ENCODE results near the gene CMBL. TPM values are rescaled to one million over a fixed set of nuclear protein-coding genes. Genes with fewer than 3 reads are reported as not detected.
"Not testable (repeated sequence)": the region's sequence is repeated elsewhere in the genome, so short reads cannot be mapped to it uniquely, and the experiment has no call there.

CMBL gene
- total RNA-seq, 1 experiment from 2014 or later, result 43.2 TPM

DNA sequence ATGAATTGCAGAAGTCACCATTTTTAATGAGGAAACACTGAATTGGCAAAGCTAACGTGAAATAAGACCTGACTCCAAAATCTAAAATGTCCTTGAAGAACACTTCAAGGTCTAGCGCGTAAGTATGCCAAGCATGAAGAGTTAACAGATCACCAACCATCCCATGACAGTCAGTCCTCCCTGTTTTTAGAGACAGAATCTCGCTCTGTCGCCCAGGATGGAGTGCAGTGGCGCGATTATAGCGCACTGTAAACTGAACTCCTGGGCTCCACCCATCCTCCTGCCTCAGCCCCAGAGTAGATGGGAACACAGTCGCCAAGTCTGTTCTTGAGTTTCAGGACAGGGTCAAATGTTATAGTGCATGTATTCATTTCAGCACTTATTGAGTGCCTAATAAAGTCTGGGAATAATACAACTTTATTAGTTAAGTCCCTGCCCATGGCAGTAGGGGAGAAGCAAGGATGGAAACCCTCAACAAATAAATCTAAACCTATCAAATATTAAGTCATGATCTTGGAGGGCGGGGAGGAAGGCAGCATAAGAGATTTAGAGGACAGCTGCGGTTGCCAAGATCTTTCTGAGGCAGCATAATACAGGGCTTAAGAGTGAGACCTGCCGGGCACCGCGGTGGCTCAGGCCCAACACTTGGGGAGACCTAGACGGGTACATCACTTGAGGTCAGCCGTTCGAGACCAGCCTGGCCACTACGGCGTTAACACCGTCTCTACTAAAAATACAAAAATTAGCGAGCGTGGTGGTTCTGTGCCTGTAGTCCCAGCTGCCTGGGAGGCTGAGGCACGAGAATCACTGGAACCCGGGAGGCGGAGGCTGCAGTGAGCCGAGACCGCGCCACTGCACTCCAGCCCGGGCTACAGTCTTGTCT is 59.1 kb downstream of the CMBL start:
- in situ Hi-C loops (cut with HindIII; ENCODE audit: low pct_unique_long_range_greater_than_20kb, low sequenced_read_pairs), result no loop called here
- TF ChIP-seq POLR2AphosphoS5 (IDR thresholded peaks at IDR 0.05; ENCODE audit: low read depth, low read length), result no peak
- TF ChIP-seq TCF7L2 (IDR thresholded peaks at IDR 0.05; ENCODE audit: low read depth, low read length), result no peak
- TF ChIP-seq, protein P1, sequence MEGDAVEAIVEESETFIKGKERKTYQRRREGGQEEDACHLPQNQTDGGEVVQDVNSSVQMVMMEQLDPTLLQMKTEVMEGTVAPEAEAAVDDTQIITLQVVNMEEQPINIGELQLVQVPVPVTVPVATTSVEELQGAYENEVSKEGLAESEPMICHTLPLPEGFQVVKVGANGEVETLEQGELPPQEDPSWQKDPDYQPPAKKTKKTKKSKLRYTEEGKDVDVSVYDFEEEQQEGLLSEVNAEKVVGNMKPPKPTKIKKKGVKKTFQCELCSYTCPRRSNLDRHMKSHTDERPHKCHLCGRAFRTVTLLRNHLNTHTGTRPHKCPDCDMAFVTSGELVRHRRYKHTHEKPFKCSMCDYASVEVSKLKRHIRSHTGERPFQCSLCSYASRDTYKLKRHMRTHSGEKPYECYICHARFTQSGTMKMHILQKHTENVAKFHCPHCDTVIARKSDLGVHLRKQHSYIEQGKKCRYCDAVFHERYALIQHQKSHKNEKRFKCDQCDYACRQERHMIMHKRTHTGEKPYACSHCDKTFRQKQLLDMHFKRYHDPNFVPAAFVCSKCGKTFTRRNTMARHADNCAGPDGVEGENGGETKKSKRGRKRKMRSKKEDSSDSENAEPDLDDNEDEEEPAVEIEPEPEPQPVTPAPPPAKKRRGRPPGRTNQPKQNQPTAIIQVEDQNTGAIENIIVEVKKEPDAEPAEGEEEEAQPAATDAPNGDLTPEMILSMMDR (IDR thresholded peaks at IDR 0.05), result no peak
- TF ChIP-seq, protein P2, sequence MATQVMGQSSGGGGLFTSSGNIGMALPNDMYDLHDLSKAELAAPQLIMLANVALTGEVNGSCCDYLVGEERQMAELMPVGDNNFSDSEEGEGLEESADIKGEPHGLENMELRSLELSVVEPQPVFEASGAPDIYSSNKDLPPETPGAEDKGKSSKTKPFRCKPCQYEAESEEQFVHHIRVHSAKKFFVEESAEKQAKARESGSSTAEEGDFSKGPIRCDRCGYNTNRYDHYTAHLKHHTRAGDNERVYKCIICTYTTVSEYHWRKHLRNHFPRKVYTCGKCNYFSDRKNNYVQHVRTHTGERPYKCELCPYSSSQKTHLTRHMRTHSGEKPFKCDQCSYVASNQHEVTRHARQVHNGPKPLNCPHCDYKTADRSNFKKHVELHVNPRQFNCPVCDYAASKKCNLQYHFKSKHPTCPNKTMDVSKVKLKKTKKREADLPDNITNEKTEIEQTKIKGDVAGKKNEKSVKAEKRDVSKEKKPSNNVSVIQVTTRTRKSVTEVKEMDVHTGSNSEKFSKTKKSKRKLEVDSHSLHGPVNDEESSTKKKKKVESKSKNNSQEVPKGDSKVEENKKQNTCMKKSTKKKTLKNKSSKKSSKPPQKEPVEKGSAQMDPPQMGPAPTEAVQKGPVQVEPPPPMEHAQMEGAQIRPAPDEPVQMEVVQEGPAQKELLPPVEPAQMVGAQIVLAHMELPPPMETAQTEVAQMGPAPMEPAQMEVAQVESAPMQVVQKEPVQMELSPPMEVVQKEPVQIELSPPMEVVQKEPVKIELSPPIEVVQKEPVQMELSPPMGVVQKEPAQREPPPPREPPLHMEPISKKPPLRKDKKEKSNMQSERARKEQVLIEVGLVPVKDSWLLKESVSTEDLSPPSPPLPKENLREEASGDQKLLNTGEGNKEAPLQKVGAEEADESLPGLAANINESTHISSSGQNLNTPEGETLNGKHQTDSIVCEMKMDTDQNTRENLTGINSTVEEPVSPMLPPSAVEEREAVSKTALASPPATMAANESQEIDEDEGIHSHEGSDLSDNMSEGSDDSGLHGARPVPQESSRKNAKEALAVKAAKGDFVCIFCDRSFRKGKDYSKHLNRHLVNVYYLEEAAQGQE (IDR thresholded peaks at IDR 0.05; ENCODE audit: insufficient read depth in 1 of 2, low read depth in 2 of 2, low read length in 1 of 2), result no peak
- no peak for TF ChIP-seq SIN3A (IDR thresholded peaks at IDR 0.05; ENCODE audit: borderline replicate concordance, insufficient read depth, low read depth, low read length)
- BruUV-seq (replicated peaks), result no TSS peak
- ATAC-seq (no peak), DNase-seq (ENCODE audit: low read depth, low spot score) (no peak)
- Histone ChIP-seq H3K4me1 (ENCODE audit: control insufficient read depth, insufficient read depth, low read length) (peaks cover 25% of the 10 kb centered on the region), H3K36me3 (ENCODE audit: control insufficient read depth, insufficient read depth, low read length) (peaks cover 12% of the 10 kb centered on the region), H3K27me3 (ENCODE audit: control insufficient read depth, insufficient read depth, low read length) (no peaks in the 10 kb centered on the region), H3K27ac (ENCODE audit: low read length) (peak overlapping the region; percentile 99), H3K9me3 (ENCODE audit: control insufficient read depth, insufficient read depth, low read depth, low read length) (no peaks in the 10 kb centered on the region), H3K4me3 (ENCODE audit: low read depth in 2 of 2, low read length in 2 of 2) (peak overlapping the region; percentile 85 to 94)
- CTCF ChIA-PET, result interaction anchor here (0.6 kb wide), 1 partner anchor 345 kb away, joined by 3 read pairs; no protein-coding TSS in a partner anchor
- POLR2A ChIA-PET, result no interaction called here
- intact Hi-C loops (cut with micrococcal nuclease; ENCODE audit: unreplicated experiment), result no loop called here

DNA sequence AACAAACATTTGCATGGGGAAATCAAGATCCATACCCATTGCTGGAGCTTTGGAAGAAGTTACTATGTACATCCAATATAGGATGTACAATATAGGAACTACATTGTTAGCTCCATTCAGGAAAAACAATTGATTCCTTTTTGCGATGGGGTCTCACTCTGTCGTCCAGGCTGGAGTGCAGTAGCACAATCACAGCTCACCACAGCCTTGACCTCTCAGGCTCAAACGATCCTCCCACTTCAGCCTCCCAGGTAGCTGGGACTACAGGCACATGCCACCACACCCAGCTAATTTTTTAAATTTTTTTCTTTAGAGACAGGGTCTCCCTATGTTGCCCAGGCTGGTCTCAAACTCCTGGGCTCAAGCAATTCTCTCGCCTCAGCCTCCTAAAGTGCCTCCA is 60.5 kb downstream of the CMBL start:
- peaks cover 14% of the 10 kb centered on the region for H3K4me1 ChIP-seq (ENCODE audit: control insufficient read depth, insufficient read depth, low read length)
- H3K4me3 ChIP-seq (ENCODE audit: low read depth in 2 of 2, low read length in 2 of 2); DNase-seq (ENCODE audit: low read depth, low spot score); in situ Hi-C loops (cut with HindIII; ENCODE audit: low pct_unique_long_range_greater_than_20kb, low sequenced_read_pairs); H3K27ac ChIP-seq (ENCODE audit: low read length); H3K9me3 ChIP-seq (ENCODE audit: control insufficient read depth, insufficient read depth, low read depth, low read length); ATAC-seq; H3K27me3 ChIP-seq (ENCODE audit: control insufficient read depth, insufficient read depth, low read length); CTCF ChIA-PET; intact Hi-C loops (cut with micrococcal nuclease; ENCODE audit: unreplicated experiment); BruUV-seq (replicated peaks): not testable (repeated sequence)
- peaks cover 11% of the 10 kb centered on the region for H3K36me3 ChIP-seq (ENCODE audit: control insufficient read depth, insufficient read depth, low read length)
- POLR2A ChIA-PET, result interaction anchor here (0.6 kb wide), 1 partner anchor 49 kb away, joined by 7 read pairs; no protein-coding TSS in a partner anchor

DNA sequence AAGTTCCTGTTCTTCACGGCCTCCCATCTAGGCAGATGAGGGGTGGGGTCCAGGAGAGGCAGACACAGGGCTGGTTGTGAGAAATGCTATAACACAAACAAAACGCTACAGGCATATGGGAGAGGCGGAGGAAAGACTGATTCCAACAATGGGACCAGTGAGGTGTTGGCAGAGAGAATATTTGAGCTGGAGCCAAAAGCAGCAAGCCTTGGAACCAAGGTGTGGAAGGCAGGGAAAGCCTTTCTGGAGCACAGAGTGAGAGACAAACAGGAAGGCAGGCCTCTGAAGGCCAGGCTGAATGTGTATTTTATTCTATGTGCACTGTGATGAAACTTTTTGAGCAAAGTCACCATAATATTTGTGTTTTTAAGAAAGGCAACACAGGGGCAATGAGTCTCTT is 60.9 kb downstream of the CMBL start:
- Histone ChIP-seq H3K27ac (ENCODE audit: low read length) (no peak overlapping the region), H3K4me3 (ENCODE audit: low read depth in 2 of 2, low read length in 2 of 2) (no peak overlapping the region), H3K36me3 (ENCODE audit: control insufficient read depth, insufficient read depth, low read length) (peaks cover 8% of the 10 kb centered on the region), H3K4me1 (ENCODE audit: control insufficient read depth, insufficient read depth, low read length) (peaks cover 10% of the 10 kb centered on the region), H3K9me3 (ENCODE audit: control insufficient read depth, insufficient read depth, low read depth, low read length) (no peaks in the 10 kb centered on the region), H3K27me3 (ENCODE audit: control insufficient read depth, insufficient read depth, low read length) (no peaks in the 10 kb centered on the region)
- CTCF ChIA-PET, result no interaction called here
- intact Hi-C loops (cut with micrococcal nuclease; ENCODE audit: unreplicated experiment) (no loop called here), in situ Hi-C loops (cut with HindIII; ENCODE audit: low pct_unique_long_range_greater_than_20kb, low sequenced_read_pairs) (no loop called here)
- ATAC-seq, result no peak
- no peak for DNase-seq (ENCODE audit: low read depth, low spot score)
- POLR2A ChIA-PET, result interaction anchor here (0.6 kb wide), 1 partner anchor 48 kb away, joined by 7 read pairs; no protein-coding TSS in a partner anchor
- no peak for TF ChIP-seq SIN3A (IDR thresholded peaks at IDR 0.05; ENCODE audit: borderline replicate concordance, insufficient read depth, low read depth, low read length)
- TF ChIP-seq, protein P1 (IDR thresholded peaks at IDR 0.05), result no peak
- no peak for TF ChIP-seq POLR2AphosphoS5 (IDR thresholded peaks at IDR 0.05; ENCODE audit: low read depth, low read length)
- TF ChIP-seq, protein P2 (IDR thresholded peaks at IDR 0.05; ENCODE audit: insufficient read depth in 1 of 2, low read depth in 2 of 2, low read length in 1 of 2), result no peak
- TF ChIP-seq TCF7L2 (IDR thresholded peaks at IDR 0.05; ENCODE audit: low read depth, low read length), result no peak
- no TSS peak for BruUV-seq (replicated peaks)
